Measurements from ENCODE around the gene ATP2A2. TPM values are rescaled to one million over a fixed set of nuclear protein-coding genes. Genes with fewer than 3 reads are reported as not detected.

Gene ATP2A2
- 110 and 113 TPM in 2 replicates for polyA plus RNA-seq (2013)

DNA sequence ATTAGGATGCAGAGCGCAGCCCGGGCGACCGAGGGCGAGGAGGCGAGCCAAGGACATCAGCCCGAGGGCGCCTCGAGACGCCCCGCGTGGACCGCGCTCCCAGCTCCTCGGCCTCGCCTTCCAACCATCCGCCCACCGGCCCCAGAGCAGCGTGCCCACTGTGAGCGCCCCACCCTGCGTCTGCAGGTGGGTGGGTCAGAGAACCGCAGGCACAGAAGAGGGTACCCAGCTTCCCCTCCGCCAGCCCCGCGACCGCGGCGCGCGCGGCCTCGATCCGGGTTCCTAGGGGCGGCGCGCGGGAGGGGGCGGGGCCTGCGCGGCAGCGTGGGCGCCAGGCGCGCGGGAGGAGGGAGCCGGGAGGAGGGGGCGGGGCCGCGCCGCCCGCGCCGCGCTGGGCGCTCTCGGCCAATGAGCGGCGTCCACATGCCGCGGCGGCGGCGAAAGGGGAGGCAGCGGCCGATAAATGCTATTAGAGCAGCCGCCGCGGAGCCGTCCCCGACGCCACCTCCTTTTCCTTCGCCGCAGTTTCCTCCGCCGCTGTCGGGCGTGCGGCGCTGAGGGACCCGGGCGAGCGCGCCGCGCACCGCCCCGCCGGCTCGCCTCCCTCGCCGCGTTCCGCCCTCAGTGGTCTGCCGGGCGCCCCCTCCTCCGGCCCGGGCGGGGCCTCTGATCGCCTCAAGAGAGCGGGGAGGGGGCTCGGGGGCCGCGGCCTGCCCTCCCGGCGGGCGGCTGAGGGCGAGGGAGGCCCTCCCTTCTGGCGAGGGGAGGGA, at the start of gene ATP2A2:
ATP2A2 (plus strand) TSS at position 469 of the 770 bp plus-strand sequence. CDS start 543 bp downstream, outside the sequence.
- Histone ChIP-seq H3K4me2 (ENCODE audit: low read length) (peak within 1 kb of the TSS; percentile 85), H4K12ac (ENCODE audit: low read depth, low read length) (peak within 1 kb of the TSS; percentile 73), H2AFZ (ENCODE audit: insufficient read depth, low read length, poor library complexity) (peak within 1 kb of the TSS; percentile 68), H3K18ac (ENCODE audit: low read length) (peak within 1 kb of the TSS; percentile 98), H2BK120ac (ENCODE audit: insufficient read depth, low read length, poor library complexity) (peak within 1 kb of the TSS; percentile 69), H3K4me1 (ENCODE audit: control insufficient read depth in 1 of 2, insufficient read depth in 2 of 2, low read length in 2 of 2) (no peaks in the 10 kb centered on the region), H3K4me3 (ENCODE audit: low read depth, low read length) (peak within 1 kb of the TSS; percentile 99), H3K79me2 (ENCODE audit: control insufficient read depth, insufficient read depth, low read length, poor library complexity) (peaks cover 11% of the 10 kb centered on the region), H3K9me3 (ENCODE audit: insufficient read depth, low read depth, low read length) (no peaks in the 10 kb centered on the region), H3K27me3 (ENCODE audit: insufficient read depth, low read length) (no peaks in the 10 kb centered on the region), H2BK12ac (ENCODE audit: low read length) (peak within 1 kb of the TSS; percentile 16), H3K27ac (ENCODE audit: low read depth, low read length) (peak within 1 kb of the TSS; percentile 90), H3K9ac (ENCODE audit: low read length) (peak within 1 kb of the TSS; percentile 99), H4K91ac (ENCODE audit: low read depth, low read length) (peak within 1 kb of the TSS; percentile 88), H3K36me3 (ENCODE audit: control insufficient read depth in 1 of 2, insufficient read depth in 2 of 2, low read length in 2 of 2) (peaks cover 0 to under 1% of the 10 kb centered on the region in 2 experiments), H2BK5ac (ENCODE audit: low read depth, low read length, poor library complexity) (peak within 1 kb of the TSS; percentile 86), H3K14ac (ENCODE audit: low read length) (peak within 1 kb of the TSS; percentile 92), H3K23ac (ENCODE audit: low read length) (peak within 1 kb of the TSS; percentile 27), H3K4ac (ENCODE audit: low read depth, low read length) (peak within 1 kb of the TSS; percentile 91), H2AK5ac (ENCODE audit: low read length) (peak within 1 kb of the TSS; percentile 51), H4K8ac (ENCODE audit: low read depth, low read length) (peak within 1 kb of the TSS; percentile 94), H3K79me1 (ENCODE audit: low read length) (peaks cover 14% of the 10 kb centered on the region)
- peak; percentile 85 to 94 for DNase-seq
- no CpG with 5 or more reads among the region's 108 CpGs for WGBS (ENCODE audit: extremely low coverage, insufficient coverage, insufficient read length)

DNA sequence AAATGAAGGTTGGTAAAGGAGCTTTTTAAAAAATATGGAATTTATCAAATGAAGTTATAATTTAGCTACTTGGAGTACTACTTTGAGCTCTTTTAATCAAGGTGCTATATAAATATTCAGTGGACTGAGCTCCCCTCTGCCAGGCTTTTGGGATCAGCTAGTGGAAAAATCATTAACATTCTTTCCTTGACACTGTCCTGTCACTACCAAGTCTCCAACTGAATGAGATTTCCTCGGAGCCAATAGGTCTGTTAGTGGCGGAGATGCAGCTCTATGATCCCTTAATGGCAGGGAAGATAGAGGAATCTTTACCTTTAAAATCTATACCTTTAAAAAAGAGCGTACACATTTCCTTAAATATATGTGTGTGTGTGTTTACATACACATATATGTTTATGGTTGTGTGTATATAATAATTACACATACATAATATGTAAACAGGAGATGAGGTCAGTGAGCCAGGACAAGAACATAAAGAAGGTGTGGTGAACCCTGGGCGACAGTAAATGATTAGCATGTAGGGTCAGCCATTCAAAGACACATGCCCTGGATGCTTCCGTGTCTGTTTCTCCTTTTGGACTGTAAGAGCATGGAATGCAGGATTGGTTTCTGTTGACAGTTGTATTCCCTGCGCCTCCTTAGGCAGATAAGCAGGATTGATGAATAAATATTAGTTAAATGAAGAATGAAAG, 47.7 kb upstream of the ATP2A2 start:
- Histone ChIP-seq H3K23ac (ENCODE audit: low read length) (no peak overlapping the region), H3K79me1 (ENCODE audit: low read length) (no peaks in the 10 kb centered on the region), H3K27me3 (ENCODE audit: insufficient read depth, low read length) (no peaks in the 10 kb centered on the region), H3K14ac (ENCODE audit: low read length) (no peak overlapping the region), H3K9ac (ENCODE audit: low read length) (no peak overlapping the region), H2AFZ (ENCODE audit: insufficient read depth, low read length, poor library complexity) (no peak overlapping the region), H3K4ac (ENCODE audit: low read depth, low read length) (no peak overlapping the region), H2BK120ac (ENCODE audit: insufficient read depth, low read length, poor library complexity) (no peak overlapping the region), H3K27ac (ENCODE audit: low read depth, low read length) (no peak overlapping the region), H2BK5ac (ENCODE audit: low read depth, low read length, poor library complexity) (no peak overlapping the region), H3K4me1 (ENCODE audit: control insufficient read depth in 1 of 2, insufficient read depth in 2 of 2, low read length in 2 of 2) (no peaks in the 10 kb centered on the region), H3K18ac (ENCODE audit: low read length) (no peak overlapping the region), H3K36me3 (ENCODE audit: control insufficient read depth in 1 of 2, insufficient read depth in 2 of 2, low read length in 2 of 2) (no peaks in the 10 kb centered on the region), H2BK12ac (ENCODE audit: low read length) (no peak overlapping the region), H2AK5ac (ENCODE audit: low read length) (no peak overlapping the region), H3K4me2 (ENCODE audit: low read length) (no peak overlapping the region), H4K8ac (ENCODE audit: low read depth, low read length) (no peak overlapping the region), H3K4me3 (ENCODE audit: low read depth, low read length) (no peak overlapping the region), H4K91ac (ENCODE audit: low read depth, low read length) (no peak overlapping the region), H4K12ac (ENCODE audit: low read depth, low read length) (no peak overlapping the region), H3K9me3 (ENCODE audit: insufficient read depth, low read depth, low read length) (no peaks in the 10 kb centered on the region), H3K79me2 (ENCODE audit: control insufficient read depth, insufficient read depth, low read length, poor library complexity) (no peaks in the 10 kb centered on the region)
- no CpG with 5 or more reads among the region's 6 CpGs for WGBS (ENCODE audit: extremely low coverage, insufficient coverage, insufficient read length)
- no peak for DNase-seq

DNA sequence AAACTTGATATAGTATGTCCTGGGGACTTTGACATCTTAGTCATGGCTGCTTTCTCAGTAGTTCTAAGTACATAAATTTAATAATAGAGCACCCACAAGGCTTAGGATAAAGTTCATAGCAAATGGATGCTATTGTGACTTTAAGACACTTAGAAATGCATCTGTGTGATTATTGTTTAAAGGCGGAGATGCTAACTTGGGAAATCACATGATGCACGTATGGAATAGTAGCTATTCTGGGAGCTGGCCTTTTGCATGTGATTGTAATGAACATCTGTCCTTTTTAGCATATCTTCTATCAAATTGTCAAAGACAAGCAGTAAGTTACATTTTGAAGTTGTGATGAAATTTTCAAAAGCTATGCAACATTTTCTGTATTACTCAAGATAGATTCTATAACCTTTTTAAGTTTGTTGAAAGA, 46.7 kb upstream of the ATP2A2 start:
- Histone ChIP-seq H2AK5ac (ENCODE audit: low read length) (no peak overlapping the region), H3K9me3 (ENCODE audit: insufficient read depth, low read depth, low read length) (no peaks in the 10 kb centered on the region), H3K23ac (ENCODE audit: low read length) (no peak overlapping the region), H3K4ac (ENCODE audit: low read depth, low read length) (no peak overlapping the region), H3K79me2 (ENCODE audit: control insufficient read depth, insufficient read depth, low read length, poor library complexity) (no peaks in the 10 kb centered on the region), H3K4me3 (ENCODE audit: low read depth, low read length) (no peak overlapping the region), H3K36me3 (ENCODE audit: control insufficient read depth in 1 of 2, insufficient read depth in 2 of 2, low read length in 2 of 2) (no peaks in the 10 kb centered on the region), H2BK12ac (ENCODE audit: low read length) (no peak overlapping the region), H3K79me1 (ENCODE audit: low read length) (no peaks in the 10 kb centered on the region), H2BK5ac (ENCODE audit: low read depth, low read length, poor library complexity) (no peak overlapping the region), H4K91ac (ENCODE audit: low read depth, low read length) (no peak overlapping the region), H2BK120ac (ENCODE audit: insufficient read depth, low read length, poor library complexity) (no peak overlapping the region), H3K14ac (ENCODE audit: low read length) (no peak overlapping the region), H3K9ac (ENCODE audit: low read length) (no peak overlapping the region), H3K27ac (ENCODE audit: low read depth, low read length) (no peak overlapping the region), H3K4me1 (ENCODE audit: control insufficient read depth in 1 of 2, insufficient read depth in 2 of 2, low read length in 2 of 2) (no peaks in the 10 kb centered on the region), H3K27me3 (ENCODE audit: insufficient read depth, low read length) (no peaks in the 10 kb centered on the region), H4K8ac (ENCODE audit: low read depth, low read length) (no peak overlapping the region), H4K12ac (ENCODE audit: low read depth, low read length) (no peak overlapping the region), H2AFZ (ENCODE audit: insufficient read depth, low read length, poor library complexity) (no peak overlapping the region), H3K18ac (ENCODE audit: low read length) (no peak overlapping the region), H3K4me2 (ENCODE audit: low read length) (no peak overlapping the region)
- no peak for DNase-seq
- WGBS (ENCODE audit: extremely low coverage, insufficient coverage, insufficient read length): no CpG with 5 or more reads among the region's 2 CpGs

DNA sequence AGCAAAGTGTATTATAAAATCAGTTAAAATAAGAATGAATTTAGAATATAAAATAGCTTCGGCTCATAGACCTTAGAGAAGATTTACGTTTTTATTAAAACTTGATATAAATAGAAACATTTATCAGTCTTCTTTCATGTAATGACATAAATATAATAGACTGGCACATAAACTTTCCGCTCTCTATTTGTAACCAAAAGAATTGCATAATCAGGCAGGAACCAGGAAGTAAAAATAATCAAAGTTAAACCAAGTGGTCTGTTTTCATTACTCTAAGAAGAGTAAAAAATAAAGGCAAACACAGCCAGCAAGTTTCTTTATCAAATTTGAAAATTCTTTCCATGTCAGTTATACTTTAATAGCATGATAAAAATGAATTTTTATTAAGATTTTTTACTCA, 46.3 kb upstream of the ATP2A2 start:
- H2AK5ac ChIP-seq (ENCODE audit: low read length): no peak overlapping the region
- H3K36me3 ChIP-seq (ENCODE audit: control insufficient read depth in 1 of 2, insufficient read depth in 2 of 2, low read length in 2 of 2): no peaks in the 10 kb centered on the region
- no peak overlapping the region for H2AFZ ChIP-seq (ENCODE audit: insufficient read depth, low read length, poor library complexity)
- no peak overlapping the region for H3K23ac ChIP-seq (ENCODE audit: low read length)
- no peak overlapping the region for H3K18ac ChIP-seq (ENCODE audit: low read length)
- no peak overlapping the region for H2BK120ac ChIP-seq (ENCODE audit: insufficient read depth, low read length, poor library complexity)
- H3K14ac ChIP-seq (ENCODE audit: low read length): no peak overlapping the region
- no peak overlapping the region for H4K8ac ChIP-seq (ENCODE audit: low read depth, low read length)
- H3K4me2 ChIP-seq (ENCODE audit: low read length): no peak overlapping the region
- no peaks in the 10 kb centered on the region for H3K79me2 ChIP-seq (ENCODE audit: control insufficient read depth, insufficient read depth, low read length, poor library complexity)
- H4K12ac ChIP-seq (ENCODE audit: low read depth, low read length): no peak overlapping the region
- no peaks in the 10 kb centered on the region for H3K79me1 ChIP-seq (ENCODE audit: low read length)
- H3K4ac ChIP-seq (ENCODE audit: low read depth, low read length): no peak overlapping the region
- no peaks in the 10 kb centered on the region for H3K27me3 ChIP-seq (ENCODE audit: insufficient read depth, low read length)
- H3K9ac ChIP-seq (ENCODE audit: low read length): no peak overlapping the region
- no peak overlapping the region for H3K4me3 ChIP-seq (ENCODE audit: low read depth, low read length)
- H2BK12ac ChIP-seq (ENCODE audit: low read length): no peak overlapping the region
- H2BK5ac ChIP-seq (ENCODE audit: low read depth, low read length, poor library complexity): no peak overlapping the region
- H3K9me3 ChIP-seq (ENCODE audit: insufficient read depth, low read depth, low read length): no peaks in the 10 kb centered on the region
- no CpG with 5 or more reads among the region's 3 CpGs for WGBS (ENCODE audit: extremely low coverage, insufficient coverage, insufficient read length)
- no peaks in the 10 kb centered on the region for H3K4me1 ChIP-seq (ENCODE audit: control insufficient read depth in 1 of 2, insufficient read depth in 2 of 2, low read length in 2 of 2)
- DNase-seq: peak in 1 of 2 donors; percentile 20
- no peak overlapping the region for H3K27ac ChIP-seq (ENCODE audit: low read depth, low read length)
- no peak overlapping the region for H4K91ac ChIP-seq (ENCODE audit: low read depth, low read length)

Data from trophoblast cell (in vitro differentiated cells and primary cell).